Cardiac atrium fibroblast (primary cell): ENCODE data around the gene FOXC1. TPM values are rescaled to one million over a fixed set of nuclear protein-coding genes. Genes with fewer than 3 reads are reported as not detected.

Experiments used
- total RNA-seq: library from RNA; depleted of rRNA; stranded (reverse); fragments of >200 nt; gene quantifications from 2 replicates; pipeline ENCODE4 v1.2.3, GENCODE V29; 2015

Gene FOXC1
- total RNA-seq, result 7.0 and 12.8 TPM in 2 replicates

DNA sequence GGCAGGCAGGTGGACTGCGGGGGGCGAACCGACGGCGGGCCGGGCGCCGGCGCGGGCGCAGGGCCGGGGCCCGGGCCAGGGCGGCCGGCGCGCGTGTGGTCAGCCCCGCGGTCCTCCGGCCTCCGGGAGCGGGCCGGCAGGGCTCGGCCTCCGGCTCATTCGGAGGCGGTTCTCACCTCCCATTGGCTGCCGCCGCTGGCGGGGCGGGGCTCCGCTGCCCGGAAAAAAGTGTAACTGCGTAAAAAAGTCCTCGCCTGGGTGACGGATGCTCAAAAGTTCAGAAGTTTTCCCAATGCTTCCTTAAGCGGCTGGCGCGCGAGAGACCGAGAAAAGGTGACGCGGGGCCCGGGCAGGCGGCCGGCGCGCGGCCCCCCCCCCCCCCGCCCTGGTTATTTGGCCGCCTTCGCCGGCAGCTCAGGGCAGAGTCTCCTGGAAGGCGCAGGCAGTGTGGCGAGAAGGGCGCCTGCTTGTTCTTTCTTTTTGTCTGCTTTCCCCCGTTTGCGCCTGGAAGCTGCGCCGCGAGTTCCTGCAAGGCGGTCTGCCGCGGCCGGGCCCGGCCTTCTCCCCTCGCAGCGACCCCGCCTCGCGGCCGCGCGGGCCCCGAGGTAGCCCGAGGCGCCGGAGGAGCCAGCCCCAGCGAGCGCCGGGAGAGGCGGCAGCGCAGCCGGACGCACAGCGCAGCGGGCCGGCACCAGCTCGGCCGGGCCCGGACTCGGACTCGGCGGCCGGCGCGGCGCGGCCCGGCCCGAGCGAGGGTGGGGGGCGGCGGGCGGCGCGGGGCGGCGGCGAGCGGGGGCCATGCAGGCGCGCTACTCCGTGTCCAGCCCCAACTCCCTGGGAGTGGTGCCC lies at the start of gene FOXC1:
Gene FOXC1 (plus strand): TSS at position 268 of the 849 bp plus-strand sequence. CDS start 531 bp downstream, at position 799.

Other genes starting within 250 kb of the FOXC1 start
- 0.54 and 0.81 TPM in 2 replicates for gene FOXF2, start 220.3 kb upstream of the FOXC1 start, total RNA-seq